Large intestine (tissue), 3 donors: ENCODE measurements around the gene ATP1A1. TPM values are rescaled to one million over a fixed set of nuclear protein-coding genes. Genes with fewer than 3 reads are reported as not detected.

Experiments used
- DNase-seq, 2 donors: peaks; one replicate each; pipeline versions ENCODE4 v3.0.0 to v3.0.0-alpha.2; 2013
- H3K27ac ChIP-seq: one replicate; pipeline ENCODE4 v1.5.1; 2013; ENCODE audit warnings: low read length
- H3K27me3 ChIP-seq: 2 replicates; pipeline ENCODE4 v1.6.1; 2013; ENCODE audit warnings: low read length; ENCODE audit not compliant: control insufficient read depth, insufficient read depth
- H3K36me3 ChIP-seq: 2 replicates; pipeline ENCODE4 v1.6.1; 2013; ENCODE audit warnings: low read length; ENCODE audit not compliant: control insufficient read depth, insufficient read depth
- H3K4me1 ChIP-seq: one replicate; pipeline ENCODE4 v1.6.1; 2013; ENCODE audit warnings: low read length; ENCODE audit not compliant: control insufficient read depth, insufficient read depth
- H3K4me3 ChIP-seq: one replicate; pipeline ENCODE4 v1.5.1; 2013; ENCODE audit warnings: low read length
- H3K9me3 ChIP-seq: one replicate; pipeline ENCODE4 v1.6.1; 2013; ENCODE audit warnings: mild to moderate bottlenecking, low read depth, low read length, moderate library complexity; ENCODE audit not compliant: control insufficient read depth
- WGBS: methylation state at CpG from one replicate; pipeline ENCODE4 v1.1.5; 2013; ENCODE audit warnings: low lambda C conversion rate; ENCODE audit not compliant: insufficient coverage; 5-methylcytosine and 5-hydroxymethylcytosine counted together
- polyA plus RNA-seq: library from polyadenylated mRNA; unstranded; fragments of 120-200 nt; gene quantifications from one replicate; pipeline ENCODE4 v1.2.1, GENCODE V29; 2013

The ATP1A1 gene
- polyA plus RNA-seq, 1 donor: 823 TPM

DNA sequence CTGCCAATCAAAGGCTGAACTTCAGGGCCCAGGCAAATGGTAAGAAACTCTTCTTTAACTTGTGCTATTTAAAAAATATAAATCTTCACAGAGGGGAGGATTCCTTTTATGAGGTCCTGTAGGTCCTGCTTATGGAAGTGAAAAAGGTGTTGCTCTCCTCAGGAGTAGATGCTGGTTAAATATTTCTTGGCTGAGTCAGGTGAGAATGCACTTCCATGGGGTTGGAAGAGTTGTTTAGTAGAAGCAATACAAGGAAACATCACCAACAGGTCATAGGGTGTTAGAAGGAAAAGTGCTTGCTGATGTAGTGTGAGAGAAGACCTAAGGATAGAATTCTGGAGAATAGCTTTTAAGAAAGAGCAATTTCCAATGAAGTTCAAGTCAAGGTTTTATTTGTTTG lies 42.2 kb upstream of the ATP1A1 start:
- Histone ChIP-seq H3K9me3 (no peaks in the 10 kb centered on the region), H3K27me3 (no peaks in the 10 kb centered on the region), H3K36me3 (no peaks in the 10 kb centered on the region), H3K27ac (peak overlapping the region; percentile 67), H3K4me3 (no peak overlapping the region), H3K4me1 (peaks cover 71% of the 10 kb centered on the region)
- DNase-seq: peak in 1 of 2 donors; percentile 65

DNA sequence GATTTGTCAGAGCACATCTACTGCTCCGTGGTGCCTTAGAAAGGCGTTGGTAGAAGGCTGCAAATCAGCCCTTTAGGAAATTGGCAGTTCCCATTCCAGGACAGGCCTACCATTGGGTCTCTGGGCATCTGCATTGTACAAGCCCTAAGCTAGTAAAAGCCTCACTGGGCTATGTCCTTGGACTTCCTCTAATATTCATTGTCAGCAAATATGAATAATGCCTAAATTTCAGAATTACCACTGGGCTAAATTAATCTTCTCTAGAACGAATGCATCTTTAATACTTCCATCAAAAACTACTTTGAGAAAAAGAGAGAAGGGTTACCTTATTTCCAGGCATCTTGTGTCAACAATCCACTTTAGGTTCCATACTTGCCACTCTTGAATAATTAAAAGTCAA lies 41.5 kb upstream of the ATP1A1 start:
- Histone ChIP-seq H3K27ac (peak overlapping the region; percentile 67), H3K27me3 (no peaks in the 10 kb centered on the region), H3K4me1 (peaks cover 71% of the 10 kb centered on the region), H3K9me3 (no peaks in the 10 kb centered on the region), H3K36me3 (no peaks in the 10 kb centered on the region), H3K4me3 (no peak overlapping the region)
- DNase-seq: no peak
- WGBS: 100% methylated on average over 1 of the region's 3 CpGs

- Histone ChIP-seq H3K27ac (peak overlapping the region; percentile 88), H3K4me3 (no peak overlapping the region)
Observed at GRCh38 chr1:116332451-116332850, 40.6 kb upstream of the ATP1A1 start.

GRCh38 chr1:116333171-116334014 lies 39.7 kb upstream of the ATP1A1 start:
- 80% methylated on average over 2 of the region's 5 CpGs for WGBS
- Histone ChIP-seq H3K27me3 (no peaks in the 10 kb centered on the region), H3K4me3 (no peak overlapping the region), H3K4me1 (peaks cover 82% of the 10 kb centered on the region), H3K9me3 (no peaks in the 10 kb centered on the region), H3K27ac (peak overlapping the region; percentile 88), H3K36me3 (no peaks in the 10 kb centered on the region)
- peak in 1 of 2 donors; percentile 39 for DNase-seq

More at GRCh38 chr1:116332451-116332850, 40.6 kb upstream of the ATP1A1 start:
- Histone ChIP-seq H3K9me3 (no peaks in the 10 kb centered on the region), H3K4me1 (peaks cover 80% of the 10 kb centered on the region), H3K36me3 (no peaks in the 10 kb centered on the region), H3K27me3 (no peaks in the 10 kb centered on the region)
- peak in 1 of 2 donors; percentile 32 for DNase-seq
- WGBS: no CpG with 5 or more reads among the region's 3 CpGs

DNA sequence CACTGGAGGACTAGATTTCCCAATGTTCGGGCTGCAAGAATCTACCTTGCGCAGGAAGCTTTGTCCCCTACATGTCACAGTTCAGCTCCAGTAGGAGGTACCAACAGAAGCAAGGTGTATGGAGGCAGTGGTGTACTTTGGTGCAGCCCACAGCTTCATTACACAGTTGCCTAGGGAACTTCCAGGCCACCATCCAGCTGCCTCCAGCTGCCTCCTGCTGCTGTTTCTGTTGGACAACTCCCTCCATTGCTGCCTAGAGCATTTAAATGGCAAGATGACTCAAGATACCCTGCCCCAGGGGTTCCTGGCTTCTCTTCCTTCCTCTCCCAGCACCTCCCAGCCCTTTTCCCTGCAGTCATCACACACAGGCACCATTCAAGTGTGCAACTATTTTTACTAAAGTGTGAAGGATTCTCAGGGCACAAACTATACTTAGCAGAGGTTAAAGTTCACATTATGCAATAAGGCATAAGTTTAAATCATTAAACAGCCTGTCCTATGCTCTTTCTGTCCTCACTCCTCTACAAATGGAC lies 39.0 kb upstream of the ATP1A1 start:
- peak; percentile 48 to 82 for DNase-seq

GRCh38 chr1:116334868-116335635 lies 38.0 kb upstream of the ATP1A1 start:
- no peak for DNase-seq
- no peaks in the 10 kb centered on the region for H3K36me3 ChIP-seq

More for the DNA sequence above, 39.0 kb upstream of the ATP1A1 start:
- Histone ChIP-seq H3K4me1 (peaks cover 82% of the 10 kb centered on the region), H3K9me3 (no peaks in the 10 kb centered on the region), H3K27me3 (no peaks in the 10 kb centered on the region), H3K4me3 (no peak overlapping the region), H3K27ac (peak overlapping the region; percentile 88), H3K36me3 (no peaks in the 10 kb centered on the region)
- WGBS: no CpG with 5 or more reads among the region's 2 CpGs

DNA sequence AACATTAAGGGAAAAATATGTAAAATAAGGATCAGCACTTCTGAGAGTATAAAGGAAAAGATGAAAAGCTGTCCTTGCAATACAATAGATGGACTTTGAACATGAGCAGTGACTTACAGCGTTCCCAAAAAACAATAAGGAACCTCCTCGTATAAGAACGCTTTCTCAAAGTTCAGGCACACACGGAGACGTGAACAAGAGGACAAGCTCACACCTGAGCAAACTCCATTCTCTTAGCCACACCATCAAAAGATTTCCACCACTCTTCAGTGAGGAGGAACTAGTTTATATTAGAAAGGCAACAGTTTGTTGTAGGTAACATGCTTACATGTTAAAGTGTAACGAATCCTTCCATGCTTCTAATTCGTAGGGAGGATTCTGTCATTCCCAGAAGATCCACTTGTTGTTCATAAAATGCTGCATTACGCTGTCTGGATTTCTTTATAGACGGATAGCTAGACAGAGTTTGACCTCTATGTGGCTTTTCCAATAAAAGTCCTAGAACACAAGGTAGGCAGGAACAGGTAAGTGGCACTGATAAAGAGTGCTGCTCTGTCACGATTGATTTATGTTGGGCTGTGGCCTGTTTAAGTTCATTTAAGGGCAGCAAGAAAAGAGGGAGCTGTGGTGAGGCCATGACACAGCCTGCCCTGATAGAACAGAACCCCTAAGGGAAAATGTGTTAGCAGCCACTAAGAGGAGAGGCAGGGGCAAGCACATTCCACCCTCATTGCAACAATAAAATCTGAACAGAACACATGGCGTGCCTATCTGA lies 37.0 kb upstream of the ATP1A1 start:
- peaks cover 65% of the 10 kb centered on the region for H3K4me1 ChIP-seq
- no peaks in the 10 kb centered on the region for H3K27me3 ChIP-seq
- WGBS: 80% methylated on average over 1 of the region's 11 CpGs
- no peak overlapping the region for H3K4me3 ChIP-seq
- DNase-seq: peak in 1 of 2 donors; percentile 74
- peak overlapping the region; percentile 88 for H3K27ac ChIP-seq
- H3K36me3 ChIP-seq: no peaks in the 10 kb centered on the region
- no peaks in the 10 kb centered on the region for H3K9me3 ChIP-seq

More at GRCh38 chr1:116334868-116335635, 38.0 kb upstream of the ATP1A1 start:
- peak overlapping the region; percentile 88 for H3K27ac ChIP-seq
- no peaks in the 10 kb centered on the region for H3K27me3 ChIP-seq
- H3K9me3 ChIP-seq: no peaks in the 10 kb centered on the region
- H3K4me1 ChIP-seq: peaks cover 75% of the 10 kb centered on the region
- no peak overlapping the region for H3K4me3 ChIP-seq
- WGBS: 67% methylated on average over 3 of the region's 9 CpGs

DNA sequence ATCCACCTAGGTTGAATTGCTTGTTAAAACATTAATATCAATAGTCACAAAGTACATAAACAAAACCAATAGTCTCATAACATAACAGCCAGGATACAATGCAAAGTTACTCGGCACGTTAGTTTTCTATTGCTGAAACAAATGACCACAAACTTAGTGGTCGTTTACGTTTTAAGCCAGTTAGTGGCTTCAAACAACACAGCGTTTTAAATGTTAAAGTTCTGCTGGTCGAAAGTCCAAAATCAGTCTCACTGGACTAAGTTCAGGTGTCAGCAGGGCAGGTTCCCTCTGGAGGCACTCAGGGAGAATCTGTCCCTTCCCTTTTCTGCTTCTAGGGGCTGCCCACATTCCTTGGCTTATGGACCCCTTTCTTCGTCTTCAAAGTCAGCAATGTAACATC lies 35.6 kb upstream of the ATP1A1 start:
- DNase-seq: no peak
- Histone ChIP-seq H3K9me3 (no peaks in the 10 kb centered on the region), H3K27ac (peak overlapping the region; percentile 88), H3K27me3 (no peaks in the 10 kb centered on the region), H3K4me1 (peaks cover 52% of the 10 kb centered on the region), H3K36me3 (no peaks in the 10 kb centered on the region), H3K4me3 (no peak overlapping the region)
- no CpG with 5 or more reads among the region's 7 CpGs for WGBS

GRCh38 chr1:116338400-116338799 lies 34.6 kb upstream of the ATP1A1 start:
- no peaks in the 10 kb centered on the region for H3K36me3 ChIP-seq
- peaks cover 42% of the 10 kb centered on the region for H3K4me1 ChIP-seq
- H3K27me3 ChIP-seq: no peaks in the 10 kb centered on the region
- no peak overlapping the region for H3K4me3 ChIP-seq
- DNase-seq: no peak
- H3K27ac ChIP-seq: no peak overlapping the region
- H3K9me3 ChIP-seq: no peaks in the 10 kb centered on the region
- 100% methylated on average over 1 of the region's 2 CpGs for WGBS
